B cell (primary cell): Measurements from ENCODE around the gene CSNK1G1. TPM values are rescaled to one million over a fixed set of nuclear protein-coding genes. Genes with fewer than 3 reads are reported as not detected.
A peak's percentile ranks its signal among the peaks of the same experiment; 100 is the strongest.

Experiments
- ATAC-seq: fragments of 200-7000 bp; cut with Tn5 transposase; one replicate; pipeline ENCODE4 v1.10.0; 2021; ENCODE audit warnings: low read depth, mild to moderate bottlenecking, moderate number of reproducible peaks, moderate library complexity
- CTCF ChIA-PET: fragments of 350-600 bp; sonication (Branson Sonifier 250); formaldehyde crosslinking; loops from one replicate; lab custom pipeline; 2021; ENCODE audit warnings: antibody characterized with exemption, inconsistent platforms; lab: Charles Lee
- POLR2A ChIA-PET: fragments of 350-600 bp; sonication (Branson Sonifier 250); formaldehyde crosslinking; loops from one replicate; lab custom pipeline; 2021; ENCODE audit warnings: antibody characterized with exemption; lab: Charles Lee
- DNase-seq: peaks from one replicate; pipeline ENCODE4 v3.0.0; 2013
- H2AFZ ChIP-seq: 2 replicates; pipeline ENCODE4 v1.6.1; 2012; ENCODE audit warnings: mild to moderate bottlenecking, low read depth, low read length; ENCODE audit not compliant: insufficient read depth, poor library complexity, severe bottlenecking
- H3K27ac ChIP-seq, 2 donors: 1 replicate in 1 of 2; 2 replicates in 1 of 2; pipeline ENCODE4 v1.5.1; 2012 to 2013; ENCODE audit warnings: low read length in 2 of 2, mild to moderate bottlenecking in 2 of 2, moderate library complexity in 1 of 2
- H3K27me3 ChIP-seq, 4 experiments: fragments of 200-600 bp in 1 of 4; sonication (generic) in 1 of 4; replicated peaks in 1 of 4; 1 replicate in 2 of 4; 2 replicates in 2 of 4; pipeline versions ENCODE4 v1.6.1 to v1.7.0; 2013 to 2016; ENCODE audit warnings: low read length in 3 of 4, mild to moderate bottlenecking in 2 of 4, mixed read lengths in 1 of 4, moderate library complexity in 1 of 4; ENCODE audit not compliant: insufficient read depth in 4 of 4, control insufficient read depth in 3 of 4; ENCODE audit errors: control extremely low read depth in 1 of 4
- H3K36me3 ChIP-seq, 2 experiments: replicated peaks in 1 of 2; 1 replicate in 1 of 2; 2 replicates in 1 of 2; pipeline versions ENCODE4 v1.6.1 to v1.7.1; 2013; ENCODE audit warnings: low read length in 1 of 2; ENCODE audit not compliant: insufficient read depth in 2 of 2, control insufficient read depth in 1 of 2; ENCODE audit errors: control extremely low read depth in 1 of 2, extremely low read depth in 1 of 2
- H3K4me1 ChIP-seq, 2 donors: fragments of 200-600 bp in 1 of 2; sonication (generic) in 1 of 2; 1 replicate in 1 of 2; 2 replicates in 1 of 2; pipeline versions ENCODE4 v1.5.1 to v1.6.1; 2013 to 2017; ENCODE audit warnings: low read length in 2 of 2; ENCODE audit not compliant: control insufficient read depth in 2 of 2, insufficient read depth in 2 of 2
- H3K4me2 ChIP-seq: replicated peaks from 2 replicates; pipeline ENCODE3; 2012; ENCODE audit warnings: mild to moderate bottlenecking, low read depth, low read length; ENCODE audit not compliant: poor library complexity, severe bottlenecking
- H3K4me3 ChIP-seq, 5 experiments: fragments of 200-600 bp in 1 of 5; sonication (generic) in 1 of 5; 1 replicate in 3 of 5; 2 replicates in 2 of 5; pipeline versions ENCODE4 v1.5.1 to v1.7.0; 2011 to 2016; ENCODE audit warnings: low read length in 4 of 5, mild to moderate bottlenecking in 4 of 5, low read depth in 2 of 5, control low read depth in 1 of 5, moderate library complexity in 1 of 5; ENCODE audit not compliant: insufficient read depth in 1 of 5; ENCODE audit errors: control extremely low read depth in 1 of 5, extremely low read depth in 1 of 5
- H3K79me2 ChIP-seq: fragments of 200-600 bp; sonication (generic); one replicate; pipeline ENCODE4 v1.6.0; 2016; ENCODE audit warnings: low read length; ENCODE audit not compliant: control insufficient read depth, insufficient read depth
- H3K9ac ChIP-seq: fragments of 200-600 bp; sonication (generic); 2 replicates; pipeline ENCODE4 v1.6.1; 2017; ENCODE audit warnings: mild to moderate bottlenecking, low read length, moderate library complexity
- H3K9me3 ChIP-seq, 3 donors: one replicate each; pipeline versions ENCODE4 v1.6.1 to v1.7.1; 2013; ENCODE audit warnings: low read length in 2 of 3; ENCODE audit not compliant: control insufficient read depth in 2 of 3, insufficient read depth in 1 of 3; ENCODE audit errors: control extremely low read depth in 1 of 3
- H4K20me1 ChIP-seq: 2 replicates; pipeline ENCODE4 v1.6.0; 2012; ENCODE audit warnings: mild to moderate bottlenecking, low read length; ENCODE audit not compliant: insufficient read depth, control insufficient read depth, poor library complexity, severe bottlenecking
- H3K27ac Mint-ChIP-seq: one replicate; pipeline ENCODE4 v1.8.0; 2021; ENCODE audit warnings: mixed read lengths
- H3K27me3 Mint-ChIP-seq: one replicate; pipeline ENCODE4 v1.8.0; 2021; ENCODE audit warnings: mixed read lengths
- H3K4me1 Mint-ChIP-seq: one replicate; pipeline ENCODE4 v1.8.0; 2021; ENCODE audit warnings: mixed read lengths
- H3K4me3 Mint-ChIP-seq: one replicate; pipeline ENCODE4 v1.8.0; 2021; ENCODE audit warnings: mixed read lengths
- H3K9me3 Mint-ChIP-seq: one replicate; pipeline ENCODE4 v1.8.0; 2022; ENCODE audit warnings: mixed read lengths; ENCODE audit not compliant: insufficient read depth
- CTCF ChIP-seq: fragments of 200-600 bp; IDR thresholded peaks from one replicate; pipeline ENCODE4 v1.8.0; 2022; ENCODE audit warnings: antibody characterized with exemption, mild to moderate bottlenecking
- EZH2 ChIP-seq: IDR thresholded peaks from 2 replicates; pipeline ENCODE4 v1.6.1; 2012; ENCODE audit warnings: borderline replicate concordance, low read depth, mild to moderate bottlenecking, moderate library complexity, low read length; ENCODE audit not compliant: insufficient read depth, poor library complexity, severe bottlenecking
- WGBS: methylation state at CpG from one replicate; pipeline ENCODE4 v1.1.5; 2013; ENCODE audit warnings: missing lambda C conversion rate; ENCODE audit not compliant: insufficient coverage; 5-methylcytosine and 5-hydroxymethylcytosine counted together
- intact Hi-C: fragments of 100-400 bp; cut with micrococcal nuclease; formaldehyde crosslinking; loops from one replicate; pipeline ENCODE4 v1.10.0; 2022
- polyA plus RNA-seq: library from polyadenylated mRNA; depleted of rRNA; stranded (reverse); fragments of >200 nt; gene quantifications from 2 replicates; pipeline ENCODE4 v1.2.3, GENCODE V29; 2012
- total RNA-seq, 2 donors: library from RNA; stranded (reverse); fragments of 120-200 nt in 1 of 2; gene quantifications; 1 replicate in 1 of 2; 2 replicates in 1 of 2; pipeline versions ENCODE4 v1.2.3 to v1.2.4, GENCODE V29; 2013 to 2022

Gene CSNK1G1
- total and polyA plus RNA-seq, 2 donors (not counting 1 experiment from before 2014, with no cell fraction given), result 5.2 to 40.3 TPM

- H3K4me3 Mint-ChIP-seq, result no peak overlapping the region
- Histone ChIP-seq H3K9ac (no peak overlapping the region), H3K27ac (peak overlapping the region in 1 of 2 donors; percentile 53), H3K4me1 (peaks cover 8 to 17% of the 10 kb centered on the region in 2 donors), H3K9me3 (no peaks in the 10 kb centered on the region), H4K20me1 (peaks cover 19% of the 10 kb centered on the region), H3K4me2 (peak overlapping the region; percentile 13), H3K27me3 (no peaks in the 10 kb centered on the region), H3K79me2 (peaks cover 19% of the 10 kb centered on the region), H3K36me3 (peaks cover 9 to 64% of the 10 kb centered on the region in 2 experiments), H3K4me3 (no peak overlapping the region), H2AFZ (no peak overlapping the region)
- intact Hi-C loops, result loop anchor here (1.0 kb wide), 1 partner anchor 16 kb away; no protein-coding TSS in a partner anchor
- no peaks in the 10 kb centered on the region for H3K9me3 Mint-ChIP-seq
- H3K27ac Mint-ChIP-seq, result peak overlapping the region; percentile 83
- no peaks in the 10 kb centered on the region for H3K27me3 Mint-ChIP-seq
- peaks cover 19% of the 10 kb centered on the region for H3K4me1 Mint-ChIP-seq
- peak; percentile 80 for DNase-seq
- POLR2A ChIA-PET, result interaction anchor here (1.9 kb wide), 1 partner anchor 16 kb away, joined by 8 read pairs; no protein-coding TSS in a partner anchor
- peak; percentile 95 for ATAC-seq
- WGBS, result 44% methylated on average over 6 of the region's 8 CpGs
- CTCF ChIA-PET, result interaction anchor here (0.9 to 3.0 kb wide), 7 partner anchors 9 to 23 kb away, joined by 3 to 62 read pairs (median 5); partner anchors contain the start of gene SNX22
- no peak for TF ChIP-seq EZH2
- peak; percentile 26 for TF ChIP-seq CTCF
Observed at GRCh38 chr15:64137226-64137833, 218.6 kb downstream of the CSNK1G1 start.

GRCh38 chr15:64136347-64136746 is 219.6 kb downstream of the CSNK1G1 start:
- CTCF ChIA-PET, result interaction anchor here (1.3 to 3.0 kb wide), 3 partner anchors 10 to 18 kb away, joined by 3 to 62 read pairs (median 7); partner anchors contain the start of gene SNX22
- H3K9me3 ChIP-seq, result no peaks in the 10 kb centered on the region
- H3K4me3 ChIP-seq, result no peak overlapping the region
- DNase-seq, result no peak
- peak overlapping the region; percentile 32 for H3K27ac Mint-ChIP-seq
- POLR2A ChIA-PET, result interaction anchor here (1.9 kb wide), 1 partner anchor 17 kb away, joined by 8 read pairs; no protein-coding TSS in a partner anchor
- H3K27ac ChIP-seq, result peak overlapping the region in 1 of 2 donors; percentile 53
- H3K36me3 ChIP-seq, result peaks cover 12 to 70% of the 10 kb centered on the region in 2 experiments
- H3K4me1 Mint-ChIP-seq, result peaks cover 19% of the 10 kb centered on the region
- WGBS, result 96% methylated on average over 4 of the region's 7 CpGs
- H3K9me3 Mint-ChIP-seq, result no peaks in the 10 kb centered on the region
- H2AFZ ChIP-seq, result no peak overlapping the region
- ATAC-seq, result no peak
- peaks cover 21% of the 10 kb centered on the region for H3K79me2 ChIP-seq
- no peaks in the 10 kb centered on the region for H3K27me3 Mint-ChIP-seq
- peaks cover 8 to 17% of the 10 kb centered on the region in 2 donors for H3K4me1 ChIP-seq
- TF ChIP-seq CTCF (no peak), EZH2 (no peak)
- no peak overlapping the region for H3K4me3 Mint-ChIP-seq
- peaks cover 28% of the 10 kb centered on the region for H4K20me1 ChIP-seq
- H3K9ac ChIP-seq, result no peak overlapping the region
- intact Hi-C loops, result no loop called here
- no peak overlapping the region for H3K4me2 ChIP-seq
- no peaks in the 10 kb centered on the region for H3K27me3 ChIP-seq
